Dedifferentiated amniotic fluid mesenchymal stem cell (primary cell): Measurements from ENCODE around the gene UBTD1.
A peak's percentile ranks its signal among the peaks of the same experiment; 100 is the strongest.
"Not testable (repeated sequence)": the region's sequence is repeated elsewhere in the genome, so short reads cannot be mapped to it uniquely, and the experiment has no call there.

Experiments
- DNase-seq: peaks from one replicate; pipeline ENCODE4 v3.0.0-alpha.2; 2016; ENCODE audit errors: extremely low spot score

The UBTD1 gene

GRCh38 chr10:97498841-97499560 lies at the start of gene UBTD1:
Gene UBTD1, plus strand, starts transcription at chr10:97498924. Its CDS starts 280 bp downstream, at chr10:97499204.
- peak; percentile 46 for DNase-seq

- DNase-seq, result no peak
These were observed 47.9 kb upstream of the UBTD1 start for GRCh38 chr10:97450828-97451227.

GRCh38 chr10:97451605-97452004 lies 47.1 kb upstream of the UBTD1 start:
- DNase-seq, result no peak

GRCh38 chr10:97452352-97452751 lies 46.4 kb upstream of the UBTD1 start:
- DNase-seq, result no peak

GRCh38 chr10:97454330-97455036 lies 44.2 kb upstream of the UBTD1 start:
- no peak for DNase-seq

GRCh38 chr10:97456034-97456685 lies 42.6 kb upstream of the UBTD1 start:
- no peak for DNase-seq

GRCh38 chr10:97456686-97457065 lies 42.0 kb upstream of the UBTD1 start:
- DNase-seq, result no peak

- DNase-seq, result no peak
These were observed 39.6 kb upstream of the UBTD1 start for GRCh38 chr10:97459111-97459510.

GRCh38 chr10:97459933-97460332 lies 38.8 kb upstream of the UBTD1 start:
- DNase-seq, result no peak

- no peak for DNase-seq
These were observed 36.4 kb upstream of the UBTD1 start for GRCh38 chr10:97462309-97462708.

GRCh38 chr10:97463363-97464132 lies 35.2 kb upstream of the UBTD1 start:
- DNase-seq, result peak; percentile 25

GRCh38 chr10:97464226-97464625 lies 34.5 kb upstream of the UBTD1 start:
- DNase-seq, result no peak

- no peak for DNase-seq
These were observed 32.7 kb upstream of the UBTD1 start for GRCh38 chr10:97465982-97466381.

GRCh38 chr10:97466755-97467154 lies 32.0 kb upstream of the UBTD1 start:
- no peak for DNase-seq

GRCh38 chr10:97468162-97468561 lies 30.6 kb upstream of the UBTD1 start:
- no peak for DNase-seq

GRCh38 chr10:97468781-97469180 lies 29.9 kb upstream of the UBTD1 start:
- DNase-seq, result not testable (repeated sequence)

GRCh38 chr10:97474918-97475317 lies 23.8 kb upstream of the UBTD1 start:
- no peak for DNase-seq

- DNase-seq, result peak; percentile 81
These were observed 22.7 kb upstream of the UBTD1 start for GRCh38 chr10:97475936-97476594.

- not testable (repeated sequence) for DNase-seq
These were observed 19.3 kb upstream of the UBTD1 start for GRCh38 chr10:97479410-97479809.

GRCh38 chr10:97479939-97480338 lies 18.8 kb upstream of the UBTD1 start:
- no peak for DNase-seq

GRCh38 chr10:97481071-97481470 lies 17.7 kb upstream of the UBTD1 start:
- DNase-seq, result no peak

- DNase-seq, result no peak
These were observed 16.3 kb upstream of the UBTD1 start for GRCh38 chr10:97482381-97482780.
